GM19395 (cell line): ENCODE measurements around the gene EXOC6B.

Experiments
- ATAC-seq: cut with Tn5 transposase; IDR thresholded peaks from one replicate; pipeline ENCODE4 v1.9.1; 2021; ENCODE audit warnings: mild to moderate bottlenecking, moderate library complexity; ENCODE audit not compliant: unreplicated experiment

EXOC6B gene

GRCh38 chr2:72139874-72140620 lies 685.8 kb downstream of the EXOC6B start:
- ATAC-seq, result no peak

DNA sequence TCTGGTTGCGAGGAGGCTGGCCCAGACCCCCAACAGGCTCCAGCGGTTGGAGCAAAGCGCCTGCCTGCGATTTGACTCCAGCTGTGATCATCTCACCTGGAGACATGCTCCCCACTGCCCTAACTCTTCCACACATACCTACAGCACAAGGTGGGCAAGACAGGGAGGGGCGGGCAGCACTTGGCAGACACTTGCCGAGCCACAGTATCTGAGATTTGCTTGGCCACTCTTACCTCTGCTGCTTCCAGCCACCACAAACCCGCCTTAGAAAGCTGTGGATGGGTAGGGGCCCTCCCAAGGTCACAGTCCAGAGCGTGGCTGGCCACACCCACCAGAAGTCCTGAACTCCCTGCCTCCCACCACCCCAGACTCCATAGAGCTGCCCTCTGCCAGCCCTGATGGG lies 686.4 kb downstream of the EXOC6B start:
- no peak for ATAC-seq

- no peak for ATAC-seq
Measured at GRCh38 chr2:72138921-72139381, 686.9 kb downstream of the EXOC6B start.

DNA sequence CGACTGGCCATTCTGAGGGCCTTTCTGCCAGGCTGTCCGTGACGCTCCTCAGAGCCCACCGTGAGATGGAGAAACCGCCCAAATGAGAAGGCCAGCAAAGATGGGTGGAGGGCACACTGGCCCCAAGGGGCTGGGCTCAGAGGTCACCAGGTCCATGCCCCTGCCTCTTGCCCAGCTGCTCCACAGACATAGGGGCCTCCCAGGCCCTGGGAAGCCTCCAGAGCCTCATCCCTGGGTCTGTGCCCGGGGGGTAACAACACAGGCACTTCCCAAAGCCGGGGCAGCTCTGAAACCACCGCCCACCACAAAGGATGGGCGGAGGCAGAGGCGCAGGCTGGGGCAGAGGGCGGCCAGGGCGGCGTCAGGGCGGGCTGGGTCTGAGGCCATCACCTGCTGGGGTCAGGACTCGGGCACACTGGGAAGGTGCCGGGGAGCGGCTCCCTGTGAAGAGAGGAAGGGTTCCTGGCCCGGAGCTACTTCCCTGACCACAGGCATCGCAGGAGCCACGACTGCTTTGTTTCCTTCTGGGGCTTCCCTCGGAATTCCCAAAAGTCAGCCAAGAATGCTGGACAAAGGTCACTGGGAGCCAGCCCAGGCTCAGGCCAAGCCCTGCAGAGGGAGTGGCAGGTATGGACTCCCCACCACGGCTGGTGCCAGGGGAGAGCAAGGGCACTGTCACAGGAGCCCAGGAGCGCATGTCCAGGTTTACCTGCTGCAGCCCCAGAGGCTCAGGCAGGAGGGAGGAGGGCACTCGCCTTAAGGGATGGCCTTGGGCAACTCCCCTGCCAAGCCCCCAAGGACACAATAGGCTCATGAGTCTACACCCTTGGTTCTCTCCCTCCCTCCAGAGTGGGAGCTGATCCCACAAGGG lies 687.6 kb downstream of the EXOC6B start:
- peak; percentile 10 for ATAC-seq

DNA sequence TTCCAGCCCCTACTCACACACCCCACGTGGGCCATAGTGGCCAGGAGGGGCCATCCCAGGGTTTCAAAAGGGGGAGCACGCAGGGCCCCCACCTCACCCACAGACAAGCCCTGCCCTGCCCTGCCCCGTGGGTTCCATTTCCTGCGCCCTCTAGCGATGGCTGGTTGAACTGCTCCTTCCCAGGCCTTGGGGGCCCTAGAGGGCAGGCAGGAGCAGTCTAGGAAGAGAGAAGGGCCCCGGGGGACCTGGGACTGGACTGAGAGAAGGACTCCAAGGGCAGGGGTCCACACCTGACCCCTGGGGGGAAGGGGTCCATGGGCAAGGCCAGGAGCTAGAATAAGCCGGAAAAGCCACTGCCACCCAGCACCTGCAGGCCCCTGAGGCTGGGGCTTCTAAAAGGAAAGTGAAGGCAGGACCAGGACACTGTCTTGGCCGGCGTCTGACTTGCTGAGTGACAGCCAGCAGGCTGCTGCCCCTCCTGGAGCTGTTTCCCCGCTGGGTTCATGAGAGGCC lies 688.3 kb downstream of the EXOC6B start:
- peak; percentile 92 for ATAC-seq

- peak; percentile 21 for ATAC-seq
Measured at GRCh38 chr2:72136933-72137497, 688.8 kb downstream of the EXOC6B start.

- ATAC-seq, result no peak
Measured at GRCh38 chr2:72136331-72136730, 689.5 kb downstream of the EXOC6B start.

- no peak for ATAC-seq
Measured at GRCh38 chr2:72135921-72136320, 689.9 kb downstream of the EXOC6B start.

GRCh38 chr2:72134997-72135800 lies 690.6 kb downstream of the EXOC6B start:
- ATAC-seq, result no peak

- ATAC-seq, result no peak
Measured at GRCh38 chr2:72134408-72134996, 691.3 kb downstream of the EXOC6B start.

GRCh38 chr2:72133721-72134407 lies 692.0 kb downstream of the EXOC6B start:
- no peak for ATAC-seq

DNA sequence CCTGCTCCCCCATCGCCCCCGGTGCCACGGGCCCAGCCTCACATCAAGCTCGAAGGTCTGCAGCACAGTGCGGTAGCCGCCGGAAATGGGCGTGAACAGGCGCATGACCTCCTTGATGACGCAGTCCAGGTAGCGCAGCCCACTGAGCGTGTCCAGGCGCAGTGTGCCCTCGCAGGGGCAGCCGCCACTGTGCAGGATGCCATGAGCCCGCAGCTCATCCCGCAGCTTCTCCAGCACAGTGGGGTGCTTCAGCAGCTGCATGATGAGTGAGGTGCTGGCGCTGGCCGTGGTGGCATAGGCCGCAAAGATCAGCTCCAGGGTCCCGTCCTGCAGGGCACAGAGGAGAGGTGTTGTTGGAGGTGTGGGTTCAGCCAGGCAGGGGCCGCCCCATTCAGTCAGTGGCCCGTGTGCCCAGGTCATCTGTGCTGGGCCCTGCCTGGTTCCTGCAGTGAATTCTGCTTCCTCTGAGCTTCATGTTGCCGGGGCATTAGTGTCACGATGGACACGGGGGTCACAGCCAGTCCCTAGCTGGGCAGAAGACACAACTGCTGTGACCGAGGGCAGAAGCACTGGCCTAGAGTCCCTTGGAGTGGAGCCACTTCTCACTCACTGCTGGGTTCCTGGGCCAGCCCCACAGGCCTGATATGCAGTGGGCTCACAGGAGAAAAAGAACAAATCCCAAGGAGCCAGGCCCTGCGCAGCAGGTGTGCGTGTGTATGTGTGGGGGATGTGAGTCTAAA lies 692.7 kb downstream of the EXOC6B start:
- ATAC-seq, result no peak

GRCh38 chr2:72131916-72132841 lies 693.7 kb downstream of the EXOC6B start:
- no peak for ATAC-seq

- ATAC-seq, result no peak
Measured at GRCh38 chr2:72131371-72131891, 694.4 kb downstream of the EXOC6B start.

GRCh38 chr2:72130659-72131360 lies 695.0 kb downstream of the EXOC6B start:
- ATAC-seq, result no peak

DNA sequence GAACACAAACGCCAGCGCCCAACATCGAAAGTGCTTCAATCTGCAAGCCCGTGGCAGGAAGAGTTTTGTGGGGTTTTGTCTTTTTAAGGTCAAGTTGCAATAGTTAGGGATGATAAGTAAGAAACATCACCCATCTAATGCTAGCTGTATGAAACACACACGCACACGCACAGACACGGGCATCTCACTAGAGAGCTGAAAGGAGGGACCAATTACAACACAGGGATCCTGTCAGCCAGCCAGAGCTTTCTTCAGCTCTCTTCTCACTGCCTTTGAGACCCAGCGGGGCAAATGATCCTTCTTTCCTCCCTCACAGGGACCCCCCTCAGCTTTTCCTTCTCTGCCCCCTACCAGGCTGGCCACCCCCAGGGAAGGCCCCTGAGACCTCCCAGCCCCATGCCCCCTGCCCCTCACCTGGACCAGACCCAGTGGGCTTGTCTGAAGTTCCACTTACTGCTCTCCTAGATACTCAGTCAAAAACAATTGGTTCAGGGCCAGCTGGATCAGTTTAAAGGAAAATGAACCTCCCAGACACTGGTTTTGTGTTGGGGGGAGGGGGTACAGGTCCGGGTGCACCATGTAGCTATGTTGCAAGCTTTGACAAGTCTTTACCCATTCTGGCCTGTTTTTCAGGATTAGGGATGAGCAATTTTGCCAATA lies 696.0 kb downstream of the EXOC6B start:
- no peak for ATAC-seq

DNA sequence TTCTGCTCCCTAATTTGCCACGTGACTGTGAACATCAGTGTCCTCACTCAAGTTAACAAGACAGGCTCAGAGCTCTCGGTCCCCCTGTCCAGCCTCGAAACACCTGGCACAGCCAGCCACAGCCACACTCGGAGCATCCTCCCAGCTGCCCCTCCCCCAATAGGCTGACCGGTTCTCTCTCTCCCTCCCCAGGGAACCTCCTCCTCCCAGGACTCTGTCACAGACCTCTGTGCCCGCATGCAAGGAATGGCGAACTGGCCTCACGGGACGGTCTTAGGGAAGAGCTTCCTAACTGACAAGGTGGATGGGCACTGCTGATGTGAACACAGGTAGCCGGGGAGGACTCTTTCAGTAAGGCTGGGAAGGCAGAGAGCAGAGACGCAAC lies 697.0 kb downstream of the EXOC6B start:
- ATAC-seq, result no peak
